HG03565 (cell line): ENCODE results near the gene TMCO4.

Source experiments
- ATAC-seq: cut with Tn5 transposase; IDR thresholded peaks from one replicate; pipeline ENCODE4 v1.9.1; 2021; ENCODE audit warnings: mild to moderate bottlenecking, moderate library complexity; ENCODE audit not compliant: unreplicated experiment

The TMCO4 gene

DNA sequence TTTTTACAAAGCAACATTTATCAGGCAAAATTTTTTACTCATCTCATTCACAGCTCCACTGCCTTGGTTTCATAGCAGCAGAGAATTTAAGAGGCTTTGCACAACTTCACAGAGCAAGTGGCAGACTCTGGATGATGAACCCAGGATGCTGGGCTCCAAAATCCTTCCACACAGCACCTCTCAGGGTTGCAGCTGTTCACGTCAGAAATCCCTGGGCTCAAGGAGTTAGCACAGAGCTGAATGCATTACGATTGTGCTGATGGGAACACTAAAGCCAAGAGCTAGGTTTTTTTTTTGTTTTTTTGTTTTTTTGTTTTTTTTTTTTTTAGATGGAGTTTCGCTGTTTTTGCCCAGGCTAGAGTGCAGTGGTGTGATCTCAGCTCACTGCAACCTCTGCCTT lies 137.4 kb downstream of the TMCO4 start:
- ATAC-seq: no peak

DNA sequence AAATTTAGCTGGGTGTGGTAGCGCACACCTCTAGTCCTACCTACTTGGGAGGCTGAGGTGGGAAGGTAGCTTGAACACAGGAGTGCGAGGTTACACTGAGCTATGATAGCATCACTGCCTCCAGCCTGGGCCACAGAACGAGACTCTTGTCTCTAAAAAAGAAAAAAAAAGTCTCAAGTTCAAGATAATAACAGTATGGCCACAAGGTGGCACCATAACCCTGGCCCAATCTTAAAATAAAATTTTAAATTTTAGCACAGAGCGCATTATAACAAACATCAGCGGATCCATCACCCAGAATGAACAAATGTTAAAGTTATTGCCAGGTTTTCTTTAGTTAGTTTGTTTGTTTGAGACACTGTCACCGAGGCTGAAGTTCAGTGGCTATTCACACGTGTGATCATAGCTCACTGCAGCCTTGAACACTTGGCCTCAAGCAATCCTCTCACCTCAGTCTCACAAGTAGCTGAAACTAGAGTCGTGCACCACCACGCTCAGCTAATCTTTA lies 137.9 kb downstream of the TMCO4 start:
- no peak for ATAC-seq

DNA sequence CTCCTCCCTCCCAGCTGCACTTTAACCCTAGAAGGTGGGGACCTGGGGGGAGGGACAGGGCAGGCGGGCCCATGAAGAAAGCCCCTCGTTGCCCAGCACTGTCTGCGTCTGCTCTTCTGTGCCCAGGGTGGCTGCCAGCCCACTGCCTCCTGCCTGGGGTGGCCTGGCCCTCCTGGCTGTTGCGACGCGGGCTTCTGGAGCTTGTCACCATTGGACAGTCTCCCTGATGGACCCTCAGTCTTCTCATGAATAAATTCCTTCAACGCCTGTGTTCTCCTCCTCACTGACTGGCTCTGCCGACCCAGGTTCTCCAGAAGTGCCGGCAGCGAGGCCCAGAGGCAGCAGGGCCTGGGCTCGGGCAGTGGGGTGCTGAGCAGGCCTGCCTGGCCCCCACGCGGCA lies 141.5 kb downstream of the TMCO4 start:
- no peak for ATAC-seq

DNA sequence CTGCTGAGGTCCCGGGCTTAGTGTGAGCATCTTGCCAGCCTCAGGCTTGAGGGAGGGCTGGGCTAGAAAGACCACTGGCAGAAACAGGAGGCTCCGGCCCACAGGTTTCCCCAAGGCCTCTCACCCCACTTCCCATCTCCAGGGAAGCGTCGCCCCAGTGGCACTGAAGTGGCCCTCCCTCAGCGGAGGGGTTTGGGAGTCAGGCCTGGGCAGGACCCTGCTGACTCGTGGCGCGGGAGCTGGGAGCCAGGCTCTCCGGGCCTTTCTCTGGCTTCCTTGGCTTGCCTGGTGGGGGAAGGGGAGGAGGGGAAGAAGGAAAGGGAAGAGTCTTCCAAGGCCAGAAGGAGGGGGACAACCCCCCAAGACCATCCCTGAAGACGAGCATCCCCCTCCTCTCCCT lies 142.2 kb downstream of the TMCO4 start:
- no peak for ATAC-seq

- ATAC-seq: no peak
These were observed 142.8 kb downstream of the TMCO4 start for GRCh38 chr1:19656780-19657466.

DNA sequence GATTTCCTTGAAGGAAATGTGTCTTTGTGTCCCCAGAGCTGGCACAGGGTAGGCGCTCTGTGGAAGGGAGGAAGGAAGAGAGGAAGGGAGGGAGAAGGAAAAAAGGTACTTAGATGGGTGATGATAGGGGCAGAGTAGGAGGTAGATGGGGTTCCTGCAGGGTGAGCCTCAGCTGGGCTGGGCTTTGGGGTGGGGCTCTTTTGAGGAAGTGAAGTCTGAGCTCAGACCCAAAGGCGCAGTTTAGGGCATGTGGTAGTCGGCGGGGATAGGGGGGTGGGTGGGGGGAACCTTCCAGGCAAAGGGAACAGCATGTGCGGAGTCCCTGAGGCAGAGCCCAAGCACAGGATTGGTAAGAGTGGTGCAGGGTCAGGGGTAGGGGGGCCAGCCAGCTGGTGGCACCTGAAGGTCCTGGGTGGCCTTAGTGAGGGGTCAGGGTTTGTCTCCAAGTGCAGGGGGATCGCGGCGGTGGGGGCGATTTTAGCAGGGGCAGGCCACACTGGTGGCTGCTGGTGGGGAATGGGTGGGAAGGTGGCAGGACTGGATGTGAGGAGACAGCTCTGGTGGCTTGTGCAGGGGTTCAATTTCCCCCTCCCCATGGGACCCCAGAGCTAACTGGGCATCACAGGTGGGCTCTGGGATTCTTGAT lies 143.5 kb downstream of the TMCO4 start:
- ATAC-seq: no peak

DNA sequence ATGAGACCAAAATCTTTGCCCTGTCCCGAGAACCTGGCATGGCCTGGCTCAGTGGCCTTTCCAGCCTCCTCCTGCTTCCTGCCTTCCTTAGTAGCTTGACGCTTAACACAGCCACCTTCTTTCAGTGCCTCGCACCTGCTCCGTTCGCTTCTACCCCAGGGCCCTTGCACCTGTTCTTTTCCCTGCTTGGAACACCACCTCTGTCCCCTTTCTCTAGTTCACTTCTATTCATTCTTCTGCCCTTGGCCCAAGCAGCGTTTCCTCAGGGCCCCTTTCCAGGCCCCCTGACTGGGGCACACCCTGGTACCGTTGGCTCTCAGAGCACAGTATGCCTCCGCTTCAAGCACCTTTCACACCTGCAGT lies 144.0 kb downstream of the TMCO4 start:
- no peak for ATAC-seq

- no peak for ATAC-seq
These were observed 144.6 kb downstream of the TMCO4 start for GRCh38 chr1:19654886-19655717.

DNA sequence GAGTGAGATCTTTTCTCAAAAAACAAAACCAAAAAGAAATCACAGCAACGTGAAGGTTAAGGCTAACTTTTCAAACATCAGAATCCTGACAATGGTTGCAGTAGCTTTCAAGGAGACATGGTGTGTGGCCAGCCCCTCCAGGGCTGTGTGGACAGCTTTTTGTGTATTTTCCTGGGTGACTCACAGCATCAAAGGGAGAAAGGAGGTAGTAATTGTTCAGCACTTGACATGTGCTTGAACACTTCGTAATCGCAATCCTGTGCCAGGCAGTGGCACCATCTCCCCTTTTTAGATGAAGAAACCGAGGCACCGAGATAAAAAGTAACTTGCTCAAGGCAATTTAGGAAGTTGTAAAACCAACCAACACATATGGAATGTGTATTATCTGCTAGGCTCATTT lies 145.3 kb downstream of the TMCO4 start:
- ATAC-seq: no peak

DNA sequence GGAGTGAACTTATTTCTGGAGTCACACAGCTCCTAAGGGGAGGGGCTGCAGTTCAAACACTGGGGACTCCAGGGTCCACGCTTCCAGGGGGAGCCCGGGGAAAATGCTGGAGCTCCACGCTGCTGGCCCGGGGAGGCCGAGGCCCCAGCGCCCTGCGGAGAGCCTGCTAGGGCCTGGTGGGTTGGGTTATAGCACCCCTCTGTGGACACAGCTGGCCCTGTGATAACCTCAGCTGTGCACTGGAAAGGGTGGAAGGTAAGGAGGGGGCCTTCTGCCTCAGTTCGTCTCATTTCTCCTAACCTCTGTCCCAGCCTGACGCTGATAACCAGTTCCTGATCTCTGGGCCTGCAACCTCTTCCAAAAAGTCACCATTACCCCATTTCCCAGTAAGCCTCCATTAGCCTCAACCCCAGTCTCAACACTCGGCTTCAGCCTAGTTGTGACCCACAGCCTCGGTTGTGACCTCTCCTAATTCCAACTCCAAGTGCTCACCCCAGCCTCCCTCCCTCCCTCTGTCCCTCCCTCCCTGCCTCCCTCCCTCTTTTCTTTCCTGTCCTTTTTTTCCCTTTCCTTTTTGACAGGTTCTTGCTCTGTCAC lies 148.5 kb downstream of the TMCO4 start:
- no peak for ATAC-seq

DNA sequence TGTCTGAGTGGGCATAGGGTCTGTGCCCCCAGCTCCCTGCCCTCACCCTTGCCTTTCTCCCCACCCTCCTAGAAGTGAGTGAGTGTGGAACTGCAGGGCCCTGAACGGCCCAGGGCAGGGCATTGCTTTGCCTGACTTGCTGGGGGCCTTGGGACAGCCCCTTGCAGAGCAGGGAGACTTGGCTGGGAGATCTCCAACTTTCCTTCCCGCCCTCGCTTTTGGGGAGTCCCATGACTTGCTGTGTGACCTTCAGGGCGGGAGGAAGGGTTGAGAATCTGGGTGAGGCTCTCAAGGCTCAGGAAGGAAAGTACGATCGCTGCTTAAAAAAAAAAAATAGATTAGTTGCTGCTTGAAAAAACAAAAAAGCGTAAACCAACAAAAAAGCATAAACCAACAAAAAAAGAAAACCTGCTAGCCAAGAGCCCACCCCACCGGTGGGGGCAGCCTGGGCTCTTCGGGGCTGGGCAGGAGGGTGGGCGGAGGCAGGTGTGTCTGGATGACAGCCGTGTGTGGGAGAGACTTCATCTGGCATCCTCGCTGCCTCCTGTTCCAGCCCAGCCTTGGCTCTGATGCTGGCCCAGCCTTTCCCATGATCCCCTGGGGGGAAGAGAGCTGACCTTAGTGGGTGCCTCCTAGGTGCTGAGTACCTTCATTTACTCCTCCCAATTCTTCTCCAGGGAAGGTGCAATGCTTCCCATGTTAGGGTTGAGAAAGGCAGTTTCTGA lies 149.1 kb downstream of the TMCO4 start:
- no peak for ATAC-seq

GRCh38 chr1:19648689-19649088 lies 151.0 kb downstream of the TMCO4 start:
- no peak for ATAC-seq

- ATAC-seq: no peak
These were observed 151.5 kb downstream of the TMCO4 start for GRCh38 chr1:19648239-19648638.

GRCh38 chr1:19647643-19648042 lies 152.1 kb downstream of the TMCO4 start:
- ATAC-seq: no peak

DNA sequence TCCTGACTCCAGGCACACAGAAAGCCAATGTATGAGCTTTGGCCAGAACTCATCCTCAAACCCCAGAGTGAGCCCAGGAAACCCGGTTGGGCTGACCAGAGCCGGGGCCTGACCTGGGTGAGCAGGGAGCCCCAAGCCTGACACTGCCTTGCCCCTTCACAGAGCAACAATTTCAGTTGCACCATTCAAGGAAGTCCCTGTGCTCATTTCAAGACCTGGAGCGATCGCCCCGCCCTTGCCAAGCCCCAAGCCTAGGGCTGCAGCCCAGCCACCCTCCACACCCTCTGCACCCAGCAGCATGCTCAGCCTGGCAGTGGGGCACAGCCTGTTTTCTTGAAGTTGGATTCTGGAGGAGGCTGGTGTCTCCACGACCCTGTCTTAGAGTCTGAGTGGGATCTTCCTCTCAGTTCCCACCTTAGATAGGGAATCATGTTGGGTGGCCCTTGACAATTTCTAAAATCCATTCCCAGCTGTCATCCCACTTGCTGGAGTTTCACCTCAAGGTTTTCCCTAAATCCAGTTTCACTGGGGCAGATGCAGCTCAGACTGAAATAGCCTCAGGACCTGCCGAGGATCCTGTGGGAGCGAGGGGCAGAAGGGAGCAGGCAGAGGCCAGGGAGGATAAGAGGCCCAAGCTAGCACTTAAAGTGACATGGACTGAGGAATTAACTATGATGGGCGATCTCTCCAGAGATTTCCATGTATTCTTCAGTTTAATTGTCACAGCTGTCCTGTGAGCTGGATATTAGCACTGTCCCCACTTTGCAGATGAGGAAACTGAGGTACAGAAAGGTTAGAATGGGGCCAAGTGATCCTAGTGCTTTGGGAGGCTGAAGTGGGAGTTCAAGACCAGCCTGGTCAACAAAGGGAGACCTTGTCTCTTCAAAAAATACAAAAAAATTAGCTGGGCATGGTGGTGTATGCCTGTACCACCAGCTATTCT lies 153.1 kb downstream of the TMCO4 start:
- no peak for ATAC-seq

DNA sequence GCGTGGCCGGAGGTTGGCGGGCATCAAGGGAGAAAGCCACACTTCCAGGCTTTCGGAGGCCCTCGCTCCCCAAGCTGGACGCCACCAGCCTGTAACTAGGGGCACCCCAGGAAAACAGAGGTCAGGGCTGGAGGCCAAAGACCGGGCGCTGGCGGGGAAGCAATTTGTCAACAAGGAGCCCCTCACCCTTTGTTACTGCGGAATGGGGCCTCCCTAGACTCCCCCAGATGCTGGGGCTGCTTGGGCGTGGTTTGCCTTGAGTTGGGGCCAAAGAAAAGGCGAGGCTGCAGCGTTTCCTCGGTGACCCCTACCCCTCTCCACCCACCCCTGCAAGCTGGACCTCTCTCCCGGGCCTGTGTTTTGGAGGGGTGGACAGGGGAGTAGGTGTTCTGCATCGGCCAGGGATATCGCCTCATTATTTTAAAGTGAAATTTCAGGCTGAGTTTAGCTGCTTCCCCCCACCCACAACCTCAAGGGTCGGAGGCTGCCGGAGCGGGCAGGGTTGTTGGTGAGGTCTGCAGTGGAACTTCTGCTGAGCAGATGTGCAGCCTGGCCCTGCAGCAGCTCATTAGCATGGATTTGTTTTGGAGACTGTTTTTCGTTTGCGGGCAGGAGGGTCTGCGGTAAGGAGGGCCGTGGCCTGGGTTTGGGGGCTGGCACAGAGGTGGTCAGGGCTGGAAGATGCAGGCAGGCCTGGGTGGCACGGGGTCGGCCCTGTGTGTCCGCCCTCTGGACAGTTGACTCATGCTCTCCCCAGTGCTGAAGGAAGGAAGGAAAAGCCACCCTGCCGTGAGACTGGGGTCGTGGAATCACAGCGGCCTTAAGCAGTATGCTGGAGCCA lies 154.1 kb downstream of the TMCO4 start:
- ATAC-seq: no peak

DNA sequence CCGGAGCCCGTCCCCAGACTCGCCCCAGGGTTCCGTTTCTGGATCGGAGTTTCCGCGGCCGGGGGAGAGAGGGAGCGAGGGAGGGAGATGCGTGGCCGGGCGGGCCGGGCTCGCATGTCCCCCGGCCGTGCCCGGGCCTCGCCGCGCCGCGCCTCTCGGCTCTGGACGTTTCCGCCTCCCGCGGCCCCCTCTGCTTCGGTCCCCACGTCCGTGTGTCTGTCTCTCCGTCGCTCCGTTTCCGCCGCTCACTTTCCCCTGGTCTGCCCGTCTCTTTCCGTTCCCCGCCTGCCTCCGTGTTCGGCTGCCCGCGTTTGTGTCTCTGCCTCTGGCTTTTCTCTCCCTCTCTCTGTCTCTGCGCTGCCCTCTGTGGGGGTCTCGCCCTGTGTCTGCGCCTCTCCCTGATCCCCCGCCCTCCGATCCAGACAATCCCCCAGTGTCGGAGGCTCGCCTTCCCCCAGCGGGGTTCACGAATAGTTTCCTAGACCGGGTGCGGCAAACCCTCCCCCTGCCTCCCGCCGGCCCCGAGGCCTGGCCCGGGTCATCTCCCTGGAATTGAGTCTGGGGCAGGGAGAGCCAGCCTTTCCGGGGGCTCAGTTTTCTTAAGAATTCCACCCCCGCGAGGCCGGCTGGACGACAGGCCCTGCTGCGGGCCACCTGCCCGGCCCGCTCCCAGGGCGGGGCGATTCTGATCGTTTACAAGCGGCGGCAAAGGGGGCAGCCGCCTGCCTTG lies 154.9 kb downstream of the TMCO4 start:
- no peak for ATAC-seq

GRCh38 chr1:19644395-19644680 lies 155.4 kb downstream of the TMCO4 start:
- no peak for ATAC-seq
